Tibial nerve (tissue), 4 donors: ENCODE results near the gene KDM5B. TPM values are rescaled to one million over a fixed set of nuclear protein-coding genes. Genes with fewer than 3 reads are reported as not detected.
"Not testable (repeated sequence)": the region's sequence is repeated elsewhere in the genome, so short reads cannot be mapped to it uniquely, and the experiment has no call there.

ENCODE experiments used
- DNase-seq, 2 donors: peaks; one replicate each; pipeline ENCODE4 v3.0.0-alpha.2; 2019; ENCODE audit warnings: low spot score in 2 of 2
- H3K27ac ChIP-seq, 4 donors: fragments of 200-600 bp; sonication (generic) in 3 of 4; one replicate each; pipeline ENCODE4 v1.5.1; 2017 to 2019; ENCODE audit warnings: mild to moderate bottlenecking in 1 of 4
- H3K27me3 ChIP-seq, 2 donors: fragments of 200-600 bp; sonication (generic) in 1 of 2; one replicate each; pipeline versions ENCODE4 v1.5.1 to v1.6.0; 2017 to 2019
- H3K36me3 ChIP-seq, 3 donors: fragments of 200-600 bp; sonication (generic); one replicate each; pipeline ENCODE4 v1.5.1; 2018 to 2019
- H3K4me1 ChIP-seq, 4 donors: fragments of 200-600 bp; sonication (generic) in 3 of 4; one replicate each; pipeline ENCODE4 v1.5.1; 2017 to 2019
- H3K4me3 ChIP-seq, 4 donors: fragments of 200-600 bp; sonication (generic) in 3 of 4; one replicate each; pipeline ENCODE4 v1.5.1; 2017 to 2019; ENCODE audit warnings: mild to moderate bottlenecking in 1 of 4, moderate library complexity in 1 of 4
- H3K9me3 ChIP-seq, 4 donors: fragments of 200-600 bp; sonication (generic) in 3 of 4; one replicate each; pipeline ENCODE4 v1.5.1; 2017 to 2019
- CTCF ChIP-seq, 5 experiments: fragments of 200-600 bp in 3 of 5; fragments of 450-650 bp in 2 of 5; sonication (generic) in 3 of 5; IDR thresholded peaks; one replicate each; pipeline ENCODE4 v1.5.1; 2016 to 2019; ENCODE audit warnings: antibody characterized with exemption in 5 of 5, mild to moderate bottlenecking in 3 of 5, moderate library complexity in 2 of 5
- EP300 ChIP-seq, 2 donors: sonication (generic); formaldehyde crosslinking; IDR thresholded peaks; one replicate each; pipeline ENCODE4 v1.6.1; 2017; ENCODE audit warnings: antibody characterized with exemption in 2 of 2, mild to moderate bottlenecking in 1 of 2
- POLR2A ChIP-seq, 2 donors: fragments of 450-650 bp; IDR thresholded peaks; one replicate each; pipeline ENCODE4 v1.6.1; 2017; ENCODE audit warnings: antibody characterized with exemption in 2 of 2, mild to moderate bottlenecking in 2 of 2, moderate library complexity in 2 of 2
- WGBS, 2 donors: methylation state at CpG; one replicate each; pipeline ENCODE4 v1.1.5; 2018; 5-methylcytosine and 5-hydroxymethylcytosine counted together
- total RNA-seq, 4 donors: library from RNA; depleted of rRNA; stranded (reverse); fragments of >200 nt; gene quantifications; one replicate each; pipeline ENCODE4 v1.1.0, GENCODE V29; 2016

Gene KDM5B
- total RNA-seq, 4 donors from 2014 or later, result 39.8 to 61.5 (median 41.2) TPM

GRCh38 chr1:202801175-202801574 lies 7.0 kb downstream of the KDM5B start:
- DNase-seq, result no peak
- H3K4me1 ChIP-seq, result peaks cover 0 to 47% (median 8%) of the 10 kb centered on the region in 4 donors
- H3K9me3 ChIP-seq, result no peaks in the 10 kb centered on the region
- H3K4me3 ChIP-seq, result no peak overlapping the region
- peaks cover 0 to 3% (median 0%) of the 10 kb centered on the region in 3 donors for H3K36me3 ChIP-seq
- no peak overlapping the region for H3K27ac ChIP-seq
- TF ChIP-seq POLR2A (IDR thresholded peaks at IDR 0.05) (no peak), CTCF (IDR thresholded peaks at IDR 0.05) (no peak), EP300 (IDR thresholded peaks at IDR 0.05) (no peak)
- WGBS, 2 donors, result 84 to 93% methylated on average over 2 of the region's 2 CpGs
- no peaks in the 10 kb centered on the region for H3K27me3 ChIP-seq

GRCh38 chr1:202800742-202801141 lies 7.5 kb downstream of the KDM5B start:
- H3K36me3 ChIP-seq, result peaks cover 0 to 3% (median 0%) of the 10 kb centered on the region in 3 donors
- H3K9me3 ChIP-seq, result no peaks in the 10 kb centered on the region
- no peak overlapping the region for H3K4me3 ChIP-seq
- 88 to 100% methylated on average over 1 of the region's 1 CpG for WGBS, 2 donors
- no peaks in the 10 kb centered on the region for H3K27me3 ChIP-seq
- peaks cover 0 to 44% (median 6%) of the 10 kb centered on the region in 4 donors for H3K4me1 ChIP-seq
- TF ChIP-seq CTCF (IDR thresholded peaks at IDR 0.05), result no peak
- no peak for TF ChIP-seq EP300 (IDR thresholded peaks at IDR 0.05)
- TF ChIP-seq POLR2A (IDR thresholded peaks at IDR 0.05), result no peak
- no peak for DNase-seq
- no peak overlapping the region for H3K27ac ChIP-seq

- H3K9me3 ChIP-seq, result no peaks in the 10 kb centered on the region
- no peak overlapping the region for H3K27ac ChIP-seq
- TF ChIP-seq EP300 (IDR thresholded peaks at IDR 0.05) (no peak), CTCF (IDR thresholded peaks at IDR 0.05) (no peak), POLR2A (IDR thresholded peaks at IDR 0.05) (no peak)
- H3K36me3 ChIP-seq, result peaks cover 0 to 3% (median 0%) of the 10 kb centered on the region in 3 donors
- no peaks in the 10 kb centered on the region for H3K27me3 ChIP-seq
- H3K4me1 ChIP-seq, result peaks cover 0 to 30% (median 0%) of the 10 kb centered on the region in 4 donors
- no peak overlapping the region for H3K4me3 ChIP-seq
- DNase-seq, result no peak
- WGBS, 2 donors, result 72 to 77% methylated on average over 6 of the region's 6 CpGs
Observed at GRCh38 chr1:202798792-202799331, 9.4 kb downstream of the KDM5B start.

GRCh38 chr1:202798260-202798659 lies 10.0 kb downstream of the KDM5B start:
- H3K4me1 ChIP-seq, result peaks cover 0 to 27% (median 0%) of the 10 kb centered on the region in 4 donors
- no peaks in the 10 kb centered on the region for H3K27me3 ChIP-seq
- no peak overlapping the region for H3K4me3 ChIP-seq
- 74 to 88% methylated on average over 4 of the region's 4 CpGs for whole genome bisulfite sequencing, 2 donors
- peaks cover 0 to 3% (median 0%) of the 10 kb centered on the region in 3 donors for H3K36me3 ChIP-seq
- H3K27ac ChIP-seq, result no peak overlapping the region
- no peak for TF ChIP-seq POLR2A (IDR thresholded peaks at IDR 0.05)
- TF ChIP-seq CTCF (IDR thresholded peaks at IDR 0.05), result no peak
- no peak for TF ChIP-seq EP300 (IDR thresholded peaks at IDR 0.05)
- no peaks in the 10 kb centered on the region for H3K9me3 ChIP-seq
- no peak for DNase-seq

- 88 to 89% methylated on average over 7 of the region's 7 CpGs for WGBS, 2 donors
- H3K4me3 ChIP-seq, result no peak overlapping the region
- no peaks in the 10 kb centered on the region for H3K27me3 ChIP-seq
- TF ChIP-seq CTCF (IDR thresholded peaks at IDR 0.05), result no peak
- no peak for TF ChIP-seq POLR2A (IDR thresholded peaks at IDR 0.05)
- TF ChIP-seq EP300 (IDR thresholded peaks at IDR 0.05), result no peak
- H3K36me3 ChIP-seq, result peaks cover 0 to 3% (median 0%) of the 10 kb centered on the region in 3 donors
- no peaks in the 10 kb centered on the region for H3K9me3 ChIP-seq
- no peak for DNase-seq
- peaks cover 0 to 23% (median 0%) of the 10 kb centered on the region in 4 donors for H3K4me1 ChIP-seq
- H3K27ac ChIP-seq, result no peak overlapping the region
Observed at GRCh38 chr1:202796670-202797069, 11.6 kb downstream of the KDM5B start.

- not testable (repeated sequence) for H3K27me3 ChIP-seq, H3K4me3 ChIP-seq, H3K27ac ChIP-seq, H3K9me3 ChIP-seq, DNase-seq, H3K36me3 ChIP-seq
- H3K4me1 ChIP-seq, result peaks cover 0 to 21% (median 2%) of the 10 kb centered on the region in 4 donors
- 86 to 92% methylated on average over 6 of the region's 6 CpGs for WGBS, 2 donors
Observed at GRCh38 chr1:202794931-202795330, 13.3 kb downstream of the KDM5B start.
